NCI-H2196 treated with DMSO at 0.1 percent for 48 hours (cell line): ENCODE results near the gene MIPOL1.
"Not testable (repeated sequence)": the region's sequence is repeated elsewhere in the genome, so short reads cannot be mapped to it uniquely, and the experiment has no call there.

Experiments used
- DNase-seq: peaks from one replicate; lab custom pipeline; 2025; ENCODE audit not compliant: unreplicated experiment; lab: John Stamatoyannopoulos, UW

The MIPOL1 gene

GRCh38 chr14:37515771-37516170 is 318.0 kb downstream of the MIPOL1 start:
- DNase-seq, result no peak

GRCh38 chr14:37526994-37527393 is 329.3 kb downstream of the MIPOL1 start:
- DNase-seq, result no peak

- no peak for DNase-seq
Observed at GRCh38 chr14:37539992-37540391, 342.3 kb downstream of the MIPOL1 start.

- DNase-seq, result peak; percentile 45
Observed at GRCh38 chr14:37544407-37544806, 346.7 kb downstream of the MIPOL1 start.

GRCh38 chr14:37545174-37545573 is 347.4 kb downstream of the MIPOL1 start:
- no peak for DNase-seq

GRCh38 chr14:37546621-37547447 is 349.1 kb downstream of the MIPOL1 start:
- DNase-seq, result peak; percentile 15

GRCh38 chr14:37550511-37550910 is 352.8 kb downstream of the MIPOL1 start:
- no peak for DNase-seq

GRCh38 chr14:37551119-37551518 is 353.4 kb downstream of the MIPOL1 start:
- DNase-seq, result no peak

GRCh38 chr14:37553935-37554550 is 356.3 kb downstream of the MIPOL1 start:
- DNase-seq, result no peak

GRCh38 chr14:37555596-37555995 is 357.9 kb downstream of the MIPOL1 start:
- not testable (repeated sequence) for DNase-seq

GRCh38 chr14:37558740-37559139 is 361.0 kb downstream of the MIPOL1 start:
- no peak for DNase-seq

GRCh38 chr14:37559386-37559785 is 361.6 kb downstream of the MIPOL1 start:
- no peak for DNase-seq

- DNase-seq, result no peak
Observed at GRCh38 chr14:37563189-37563588, 365.5 kb downstream of the MIPOL1 start.

- DNase-seq, result no peak
Observed at GRCh38 chr14:37565550-37565949, 367.8 kb downstream of the MIPOL1 start.

- peak; percentile 9 for DNase-seq
Observed at GRCh38 chr14:37566811-37567371, 369.2 kb downstream of the MIPOL1 start.

- DNase-seq, result no peak
Observed at GRCh38 chr14:37569729-37570128, 372.0 kb downstream of the MIPOL1 start.

GRCh38 chr14:37571391-37571790 is 373.7 kb downstream of the MIPOL1 start:
- no peak for DNase-seq

- no peak for DNase-seq
Observed at GRCh38 chr14:37573356-37573755, 375.6 kb downstream of the MIPOL1 start.

GRCh38 chr14:37579274-37579673 is 381.5 kb downstream of the MIPOL1 start:
- DNase-seq, result no peak

- no peak for DNase-seq
Observed at GRCh38 chr14:37580146-37580545, 382.4 kb downstream of the MIPOL1 start.

- DNase-seq, result peak; percentile 74
Observed at GRCh38 chr14:37583358-37584210, 385.8 kb downstream of the MIPOL1 start.
